SW480 (cell line): ENCODE data around the gene CCDC77.

Experiments
- DNase-seq: peaks from one replicate; pipeline ENCODE4 v3.0.0-alpha.2; 2016; ENCODE audit warnings: low spot score

CCDC77 gene

GRCh38 chr12:452667-453210, 51.3 kb downstream of the CCDC77 start:
- DNase-seq = no peak

GRCh38 chr12:454833-455232, 53.4 kb downstream of the CCDC77 start:
- no peak for DNase-seq

GRCh38 chr12:455821-456220, 54.4 kb downstream of the CCDC77 start:
- DNase-seq = no peak

GRCh38 chr12:457676-458075, 56.2 kb downstream of the CCDC77 start:
- DNase-seq = no peak

GRCh38 chr12:459050-459429, 57.6 kb downstream of the CCDC77 start:
- DNase-seq = no peak

- peak; percentile 79 for DNase-seq
Observed at GRCh38 chr12:459430-460258, 58.2 kb downstream of the CCDC77 start, which contains the start of gene B4GALNT3. Gene B4GALNT3, plus strand, starts transcription at chr12:459939. Its CDS starts 438 bp downstream, at chr12:460377.

- DNase-seq = no peak
Observed at GRCh38 chr12:460261-461230, 59.1 kb downstream of the CCDC77 start.

GRCh38 chr12:461425-461824, 60.0 kb downstream of the CCDC77 start:
- DNase-seq = peak; percentile 54

GRCh38 chr12:462936-463705, 61.7 kb downstream of the CCDC77 start:
- DNase-seq = peak; percentile 84

- DNase-seq = peak; percentile 59
Observed at GRCh38 chr12:464484-465267, 63.2 kb downstream of the CCDC77 start.

GRCh38 chr12:466039-466438, 64.6 kb downstream of the CCDC77 start:
- DNase-seq = peak; percentile 54

- DNase-seq = no peak
Observed at GRCh38 chr12:466762-467161, 65.3 kb downstream of the CCDC77 start.

GRCh38 chr12:467591-467990, 66.1 kb downstream of the CCDC77 start:
- no peak for DNase-seq

- DNase-seq = no peak
Observed at GRCh38 chr12:468671-469389, 67.4 kb downstream of the CCDC77 start.

- no peak for DNase-seq
Observed at GRCh38 chr12:470133-470532, 68.7 kb downstream of the CCDC77 start.

- DNase-seq = no peak
Observed at GRCh38 chr12:473198-473597, 71.8 kb downstream of the CCDC77 start.

GRCh38 chr12:473863-474577, 72.6 kb downstream of the CCDC77 start:
- no peak for DNase-seq

GRCh38 chr12:475286-475685, 73.8 kb downstream of the CCDC77 start:
- no peak for DNase-seq

- DNase-seq = no peak
Observed at GRCh38 chr12:479161-479560, 77.7 kb downstream of the CCDC77 start.
